Testis (tissue), 3 donors: ENCODE results near the gene C6orf89. TPM values are rescaled to one million over a fixed set of nuclear protein-coding genes. Genes with fewer than 3 reads are reported as not detected.

Experiments used
- DNase-seq: peaks from one replicate; pipeline ENCODE4 v3.0.0-alpha.2; 2019
- H3K27ac ChIP-seq, 2 donors: fragments of 200-600 bp; sonication (generic); one replicate each; pipeline ENCODE4 v1.5.1; 2019
- H3K27me3 ChIP-seq: fragments of 200-600 bp; sonication (generic); one replicate; pipeline ENCODE4 v1.5.1; 2019
- H3K36me3 ChIP-seq: fragments of 200-600 bp; sonication (generic); one replicate; pipeline ENCODE4 v1.5.1; 2017; ENCODE audit warnings: low read depth; ENCODE audit errors: missing control alignments
- H3K4me1 ChIP-seq: fragments of 200-600 bp; sonication (generic); one replicate; pipeline ENCODE4 v1.5.1; 2019
- H3K4me3 ChIP-seq, 2 donors: fragments of 200-600 bp; sonication (generic); one replicate each; pipeline ENCODE4 v1.5.1; 2017 to 2019
- H3K9me3 ChIP-seq: fragments of 200-600 bp; sonication (generic); one replicate; pipeline ENCODE4 v1.5.1; 2017
- POLR2A ChIP-seq: fragments of 450-650 bp; IDR thresholded peaks from one replicate; pipeline ENCODE4 v1.6.1; 2017; ENCODE audit warnings: antibody characterized with exemption, mild to moderate bottlenecking, moderate library complexity
- WGBS, 2 donors: methylation state at CpG; one replicate each; pipeline ENCODE4 v1.1.5; 2018; 5-methylcytosine and 5-hydroxymethylcytosine counted together
- intact Hi-C: fragments of 100-400 bp; cut with DNase I; formaldehyde crosslinking; loops from one replicate; pipeline ENCODE4 v1.15.1; 2023; ENCODE audit warnings: low total_unique reads
- polyA plus RNA-seq: library from polyadenylated mRNA; stranded (reverse); fragments of 350-450 nt; fragmentation: Illumina TruSeq; extraction: RNeasy Lipid Tissue Mini Kit (QIAGEN cat#74804); gene quantifications from one replicate; pipeline ENCODE4 v1.2.3, GENCODE V29; 2014; ENCODE audit warnings: low read depth, low replicate concordance; ENCODE audit not compliant: insufficient read depth
- total RNA-seq, 2 donors: library from RNA; depleted of rRNA; stranded (reverse); fragments of >200 nt; gene quantifications; one replicate each; pipeline ENCODE4 v1.2.3, GENCODE V29; 2016
- TF ChIP-seq, protein P1 (sequence below), 3 experiments: fragments of 450-650 bp in 2 of 3; fragments of 200-600 bp in 1 of 3; sonication (generic) in 1 of 3; IDR thresholded peaks; one replicate each; pipeline ENCODE4 v1.5.1; 2016 to 2019; ENCODE audit warnings: antibody characterized with exemption in 3 of 3, mild to moderate bottlenecking in 2 of 3, moderate library complexity in 1 of 3

C6orf89 gene
- total and polyA plus RNA-seq, 3 donors from 2014 or later: 78.9 to 93.6 (median 80.3) TPM

DNA sequence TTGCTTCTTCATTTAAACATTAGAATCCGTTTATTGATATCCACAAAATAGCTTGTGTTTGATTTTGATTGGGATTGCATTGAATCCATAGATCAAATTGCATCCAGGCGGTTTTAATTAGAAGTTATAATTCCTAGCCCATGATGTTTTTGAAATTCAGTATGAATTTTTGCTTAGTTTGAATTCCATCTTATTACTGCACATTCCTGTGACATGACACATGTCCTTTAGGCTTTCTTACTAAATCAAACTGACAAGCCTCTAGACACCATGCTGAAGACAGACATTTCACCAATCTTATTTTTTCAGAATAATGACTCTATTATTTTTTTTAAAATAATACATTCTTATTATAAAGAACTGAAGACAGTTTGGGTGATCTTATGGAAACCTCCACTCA, 47.4 kb downstream of the C6orf89 start:
- Histone ChIP-seq H3K27me3 (no peaks in the 10 kb centered on the region), H3K27ac (no peak overlapping the region), H3K9me3 (no peaks in the 10 kb centered on the region), H3K4me1 (no peaks in the 10 kb centered on the region), H3K4me3 (no peak overlapping the region), H3K36me3 (no peaks in the 10 kb centered on the region)
- 93 to 94% methylated on average over 2 of the region's 2 CpGs for WGBS, 2 donors
- intact Hi-C loops: no loop called here
- DNase-seq: no peak
- TF ChIP-seq POLR2A: no peak
- TF ChIP-seq, protein P1, sequence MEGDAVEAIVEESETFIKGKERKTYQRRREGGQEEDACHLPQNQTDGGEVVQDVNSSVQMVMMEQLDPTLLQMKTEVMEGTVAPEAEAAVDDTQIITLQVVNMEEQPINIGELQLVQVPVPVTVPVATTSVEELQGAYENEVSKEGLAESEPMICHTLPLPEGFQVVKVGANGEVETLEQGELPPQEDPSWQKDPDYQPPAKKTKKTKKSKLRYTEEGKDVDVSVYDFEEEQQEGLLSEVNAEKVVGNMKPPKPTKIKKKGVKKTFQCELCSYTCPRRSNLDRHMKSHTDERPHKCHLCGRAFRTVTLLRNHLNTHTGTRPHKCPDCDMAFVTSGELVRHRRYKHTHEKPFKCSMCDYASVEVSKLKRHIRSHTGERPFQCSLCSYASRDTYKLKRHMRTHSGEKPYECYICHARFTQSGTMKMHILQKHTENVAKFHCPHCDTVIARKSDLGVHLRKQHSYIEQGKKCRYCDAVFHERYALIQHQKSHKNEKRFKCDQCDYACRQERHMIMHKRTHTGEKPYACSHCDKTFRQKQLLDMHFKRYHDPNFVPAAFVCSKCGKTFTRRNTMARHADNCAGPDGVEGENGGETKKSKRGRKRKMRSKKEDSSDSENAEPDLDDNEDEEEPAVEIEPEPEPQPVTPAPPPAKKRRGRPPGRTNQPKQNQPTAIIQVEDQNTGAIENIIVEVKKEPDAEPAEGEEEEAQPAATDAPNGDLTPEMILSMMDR (IDR thresholded peaks at IDR 0.05): no peak

DNA sequence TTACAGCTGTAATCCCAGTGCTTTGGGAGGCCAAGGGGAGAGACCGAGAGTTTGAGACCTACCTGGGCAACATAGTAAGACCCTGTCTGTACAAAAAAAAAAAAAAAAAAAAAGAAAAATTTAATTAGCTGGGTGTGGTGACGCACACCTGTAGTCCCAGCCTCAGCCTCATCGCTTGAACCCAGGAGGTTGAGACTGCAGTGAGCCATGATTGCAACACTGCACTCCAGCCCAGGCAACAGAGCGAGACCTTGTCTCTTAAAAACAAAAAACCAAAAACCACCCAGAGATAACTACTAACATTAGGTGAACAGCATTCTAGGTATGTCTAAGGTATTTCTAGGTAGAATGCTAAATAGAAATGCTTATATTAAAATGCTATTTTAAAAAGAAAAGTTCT, 47.8 kb downstream of the C6orf89 start:
- 94 to 98% methylated on average over 4 of the region's 4 CpGs for WGBS, 2 donors
- no peaks in the 10 kb centered on the region for H3K36me3 ChIP-seq

DNA sequence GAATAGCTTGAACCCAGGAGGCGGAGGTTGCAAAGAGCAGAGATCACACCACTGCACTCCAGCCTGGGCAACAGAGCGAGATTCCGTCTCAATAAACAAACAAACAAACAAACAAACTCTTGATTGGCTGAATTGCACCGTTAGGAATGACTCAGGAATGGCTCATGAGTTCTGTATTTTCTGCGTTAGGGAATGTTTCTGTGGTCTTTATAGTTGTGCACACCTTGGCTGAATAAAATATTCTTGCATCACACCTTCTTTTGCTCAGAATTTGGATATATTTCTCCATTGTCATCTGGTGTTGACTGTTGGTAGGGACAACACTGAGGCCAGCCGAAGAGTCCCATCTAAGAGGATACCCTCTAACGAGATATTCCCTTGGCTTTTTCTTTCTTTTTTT, 49.1 kb downstream of the C6orf89 start:
- H3K27ac ChIP-seq: no peak overlapping the region
- no peak for TF ChIP-seq POLR2A
- TF ChIP-seq, protein P1 (IDR thresholded peaks at IDR 0.05): no peak
- DNase-seq: no peak
- intact Hi-C loops: no loop called here
- no peak overlapping the region for H3K4me3 ChIP-seq
- no peaks in the 10 kb centered on the region for H3K4me1 ChIP-seq
- no peaks in the 10 kb centered on the region for H3K9me3 ChIP-seq
- no peaks in the 10 kb centered on the region for H3K27me3 ChIP-seq
- no peaks in the 10 kb centered on the region for H3K36me3 ChIP-seq
- WGBS, 2 donors: 85 to 92% methylated on average over 7 of the region's 7 CpGs

More for the DNA sequence above, 47.8 kb downstream of the C6orf89 start:
- intact Hi-C loops: no loop called here
- no peak for TF ChIP-seq POLR2A
- TF ChIP-seq, protein P1 (IDR thresholded peaks at IDR 0.05): no peak
- DNase-seq: no peak
- H3K4me1 ChIP-seq: no peaks in the 10 kb centered on the region
- no peaks in the 10 kb centered on the region for H3K9me3 ChIP-seq
- no peaks in the 10 kb centered on the region for H3K27me3 ChIP-seq
- H3K27ac ChIP-seq: no peak overlapping the region
- H3K4me3 ChIP-seq: no peak overlapping the region

DNA sequence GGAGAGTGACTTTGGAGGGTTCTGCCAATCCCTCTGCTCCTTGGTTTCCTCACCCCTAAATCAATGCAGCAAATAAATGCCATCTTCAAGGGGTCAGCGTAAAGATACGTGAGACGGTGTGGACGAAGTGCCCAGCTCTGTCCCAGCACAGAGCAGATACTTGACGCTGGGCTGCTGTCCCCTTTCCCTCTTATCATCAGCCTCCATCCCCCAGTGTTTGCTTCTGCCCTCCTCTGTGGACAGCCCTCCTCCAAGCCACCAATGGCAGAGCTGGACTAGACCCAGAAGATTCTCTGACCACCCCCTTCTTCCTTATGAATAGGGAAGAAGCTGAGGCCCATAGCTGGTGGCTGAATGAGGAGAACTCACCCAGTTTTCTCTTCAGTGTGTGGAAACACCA, 51.1 kb downstream of the C6orf89 start:
- WGBS, 2 donors: 90 to 99% methylated on average over 5 of the region's 5 CpGs
- no peak for DNase-seq

DNA sequence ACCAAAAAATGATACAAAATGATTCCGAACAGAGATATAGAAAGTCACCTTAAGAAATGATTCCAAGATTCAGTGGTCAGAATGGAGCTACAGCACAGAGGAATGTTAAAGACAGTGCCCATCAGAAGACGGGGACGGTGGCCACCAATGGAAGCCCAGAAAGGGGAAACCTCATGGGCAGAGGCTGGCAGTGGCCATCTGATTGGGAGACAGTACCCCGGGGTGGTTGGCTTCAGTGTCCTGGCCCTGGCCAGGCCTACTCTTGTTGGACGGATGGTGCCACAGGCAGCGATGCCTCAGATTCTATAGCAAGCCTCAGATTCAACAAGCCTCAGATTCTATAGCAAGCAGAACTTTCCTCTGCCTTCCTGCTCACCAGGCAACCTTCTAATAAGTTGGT, 52.1 kb downstream of the C6orf89 start:
- no peaks in the 10 kb centered on the region for H3K4me1 ChIP-seq
- no peak for TF ChIP-seq POLR2A
- TF ChIP-seq, protein P1 (IDR thresholded peaks at IDR 0.05): no peak
- no peaks in the 10 kb centered on the region for H3K9me3 ChIP-seq
- no peak overlapping the region for H3K27ac ChIP-seq
- no peaks in the 10 kb centered on the region for H3K36me3 ChIP-seq
- WGBS, 2 donors: 89 to 93% methylated on average over 6 of the region's 6 CpGs
- no peak overlapping the region for H3K4me3 ChIP-seq
- intact Hi-C loops: no loop called here
- H3K27me3 ChIP-seq: no peaks in the 10 kb centered on the region
- DNase-seq: no peak

More for the DNA sequence above, 51.1 kb downstream of the C6orf89 start:
- no peak overlapping the region for H3K4me3 ChIP-seq
- no peaks in the 10 kb centered on the region for H3K36me3 ChIP-seq
- H3K9me3 ChIP-seq: no peaks in the 10 kb centered on the region
- no peak overlapping the region for H3K27ac ChIP-seq
- TF ChIP-seq POLR2A: no peak
- TF ChIP-seq, protein P1 (IDR thresholded peaks at IDR 0.05): no peak
- no peaks in the 10 kb centered on the region for H3K4me1 ChIP-seq
- intact Hi-C loops: no loop called here
- H3K27me3 ChIP-seq: no peaks in the 10 kb centered on the region
